WTC11 (cell line): Measurements from ENCODE around the gene DOCK1. TPM values are rescaled to one million over a fixed set of nuclear protein-coding genes. Genes with fewer than 3 reads are reported as not detected.

Experiments used
- ATAC-seq: fragments of 200-7000 bp; cut with Tn5 transposase; 2 replicates; pipeline ENCODE4 v1.10.0; 2021; ENCODE audit warnings: mild to moderate bottlenecking, moderate library complexity
- CTCF ChIA-PET: fragments of 300-600 bp; sonication (Branson Sonifier 250); formaldehyde crosslinking; loops from one replicate; lab custom pipeline; 2021; ENCODE audit warnings: antibody characterized with exemption; lab: Charles Lee
- POLR2A ChIA-PET: fragments of 350-600 bp; sonication (Branson Sonifier 250); formaldehyde crosslinking; loops from one replicate; lab custom pipeline; 2021; ENCODE audit warnings: antibody characterized with exemption; lab: Charles Lee
- DNase-seq: peaks from one replicate; pipeline ENCODE4 v3.0.0; 2021; ENCODE audit warnings: low spot score
- H3K27ac Mint-ChIP-seq: 2 replicates; pipeline ENCODE4 v1.8.0; 2021; ENCODE audit warnings: mixed read lengths
- H3K27me3 Mint-ChIP-seq: 2 replicates; pipeline ENCODE4 v1.8.0; 2021; ENCODE audit warnings: low read depth, mild to moderate bottlenecking, moderate library complexity, mixed read lengths
- H3K36me3 Mint-ChIP-seq: 2 replicates; pipeline ENCODE4 v1.8.0; 2021; ENCODE audit warnings: mixed read lengths
- H3K4me1 Mint-ChIP-seq: 2 replicates; pipeline ENCODE4 v1.8.0; 2022; ENCODE audit warnings: mixed read lengths
- H3K4me3 Mint-ChIP-seq: 2 replicates; pipeline ENCODE4 v1.8.0; 2021; ENCODE audit warnings: mild to moderate bottlenecking, moderate library complexity, mixed read lengths
- H3K9me3 Mint-ChIP-seq: 2 replicates; pipeline ENCODE4 v1.8.0; 2021; ENCODE audit warnings: mixed read lengths
- AR ChIP-seq: fragments of 250-450 bp; sonication (Bioruptor Pico); IDR thresholded peaks from 2 replicates; pipeline ENCODE4 v1.9.0; 2021; ENCODE audit warnings: mild to moderate bottlenecking
- CREM ChIP-seq: sonication (generic); formaldehyde crosslinking; IDR thresholded peaks from 2 replicates; pipeline ENCODE4 v1.8.1; 2022; ENCODE audit warnings: mild to moderate bottlenecking, missing genetic modification reagents, moderate library complexity
- EMX1 ChIP-seq: fragments of 250-450 bp; sonication (Bioruptor Pico); IDR thresholded peaks from 2 replicates; pipeline ENCODE4 v1.8.0; 2021; ENCODE audit warnings: mild to moderate bottlenecking
- ETV6 ChIP-seq: sonication (generic); formaldehyde crosslinking; IDR thresholded peaks from 2 replicates; pipeline ENCODE4 v1.8.1; 2022; ENCODE audit warnings: mild to moderate bottlenecking, missing genetic modification reagents
- GABPB1 ChIP-seq: sonication (generic); formaldehyde crosslinking; IDR thresholded peaks from 2 replicates; pipeline ENCODE4 v1.8.1; 2023; ENCODE audit warnings: mild to moderate bottlenecking, missing genetic modification reagents
- GTF2I ChIP-seq: fragments of 250-450 bp; sonication (Bioruptor Pico); conservative IDR thresholded peaks from 2 replicates; pipeline ENCODE4 v1.4.0; 2021; ENCODE audit warnings: mild to moderate bottlenecking
- JAZF1 ChIP-seq: fragments of 250-450 bp; sonication (Bioruptor Pico); IDR thresholded peaks from 2 replicates; pipeline ENCODE4 v1.9.0; 2021; ENCODE audit warnings: moderate library complexity, mild to moderate bottlenecking, inconsistent platforms
- JUN ChIP-seq: sonication (generic); formaldehyde crosslinking; IDR thresholded peaks from 2 replicates; pipeline ENCODE4 v1.8.0; 2023; ENCODE audit warnings: mild to moderate bottlenecking, missing genetic modification reagents
- MYBL2 ChIP-seq: sonication (generic); formaldehyde crosslinking; IDR thresholded peaks from 2 replicates; pipeline ENCODE4 v1.8.1; 2023; ENCODE audit warnings: mild to moderate bottlenecking, moderate library complexity, missing genetic modification reagents
- NFATC4 ChIP-seq: fragments of 250-450 bp; sonication (Bioruptor Pico); IDR thresholded peaks from 2 replicates; pipeline ENCODE4 v1.9.0; 2021; ENCODE audit warnings: mild to moderate bottlenecking
- NR1H2 ChIP-seq: sonication (generic); formaldehyde crosslinking; IDR thresholded peaks from 2 replicates; pipeline ENCODE4 v1.9.0; 2021; ENCODE audit warnings: mild to moderate bottlenecking, moderate library complexity, missing genetic modification reagents
- PRRX2 ChIP-seq: fragments of 250-450 bp; sonication (Bioruptor Pico); IDR thresholded peaks from 2 replicates; pipeline ENCODE4 v1.8.0; 2021; ENCODE audit warnings: mild to moderate bottlenecking
- RORB ChIP-seq: fragments of 250-450 bp; sonication (Bioruptor Pico); IDR thresholded peaks from 2 replicates; pipeline ENCODE4 v1.9.0; 2021; ENCODE audit warnings: mild to moderate bottlenecking
- STAT6 ChIP-seq: sonication (generic); formaldehyde crosslinking; conservative IDR thresholded peaks from 2 replicates; pipeline ENCODE4 v1.8.1; 2023; ENCODE audit warnings: mild to moderate bottlenecking, low read depth, missing genetic modification reagents, moderate library complexity
- ZNF263 ChIP-seq: sonication (generic); formaldehyde crosslinking; IDR thresholded peaks from 2 replicates; pipeline ENCODE4 v1.8.1; 2022; ENCODE audit warnings: low read depth, mild to moderate bottlenecking, moderate library complexity, missing genetic modification reagents
- ZNF317 ChIP-seq: sonication (generic); formaldehyde crosslinking; IDR thresholded peaks from 2 replicates; pipeline ENCODE4 v1.8.1; 2023; ENCODE audit warnings: low read depth, mild to moderate bottlenecking, moderate library complexity, missing genetic modification reagents, borderline replicate concordance
- total RNA-seq: library from RNA; stranded (reverse); gene quantifications from 3 replicates; pipeline ENCODE4 v1.2.3, GENCODE V29; 2021
- TF ChIP-seq, protein P1 (sequence below): sonication (generic); formaldehyde crosslinking; IDR thresholded peaks from 2 replicates; pipeline ENCODE4 v1.8.1; 2023; ENCODE audit warnings: mild to moderate bottlenecking, missing genetic modification reagents
- TF ChIP-seq, protein P2 (sequence below): fragments of 200-600 bp; IDR thresholded peaks from 2 replicates; pipeline ENCODE4 v1.8.0; 2022; ENCODE audit warnings: antibody characterized with exemption
- TF ChIP-seq, protein P3 (sequence below): sonication (generic); formaldehyde crosslinking; IDR thresholded peaks from 2 replicates; pipeline ENCODE4 v1.8.0; 2022; ENCODE audit warnings: mild to moderate bottlenecking, missing genetic modification reagents

Gene DOCK1
- total RNA-seq, 1 experiment from 2014 or later = 52.1 TPM

DNA sequence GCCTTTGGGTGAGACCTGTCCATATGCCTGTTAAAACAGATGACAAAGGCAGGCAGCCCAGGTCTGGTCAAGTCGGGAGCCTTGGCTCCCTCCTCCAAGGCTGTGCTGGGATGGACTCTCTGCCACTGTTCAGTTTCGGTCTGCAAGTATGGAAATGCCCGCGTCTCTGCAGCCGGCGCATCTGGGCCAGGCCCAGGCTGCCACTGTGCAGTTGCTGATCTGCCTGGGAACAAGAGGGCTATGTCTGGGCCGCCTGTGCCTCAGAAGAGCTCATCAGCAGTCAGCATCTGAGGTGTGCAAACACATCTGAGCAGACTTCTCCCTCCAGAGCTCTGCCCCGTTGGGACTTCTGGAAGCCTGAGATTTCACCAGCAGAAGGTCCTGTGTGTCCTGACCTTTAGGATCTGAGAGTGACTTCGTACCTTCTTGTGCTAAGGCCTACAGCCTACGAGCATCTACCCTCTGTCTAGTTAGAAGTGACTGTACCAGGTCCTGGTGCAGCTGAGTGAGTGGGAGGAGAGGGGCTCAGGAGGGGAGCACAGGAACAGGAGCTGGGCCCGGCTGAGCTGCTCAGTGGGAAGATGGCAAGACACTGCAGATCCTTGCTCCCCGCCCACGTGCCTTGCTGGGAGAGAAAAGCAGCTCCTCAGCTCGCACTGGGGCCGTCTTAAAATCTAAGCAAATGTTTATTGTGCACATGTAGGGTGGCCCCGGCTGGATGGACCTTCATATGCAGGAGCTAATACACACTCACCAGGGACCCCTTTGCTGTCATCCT is 50.9 kb downstream of the DOCK1 start:
- H3K27me3 Mint-ChIP-seq = no peaks in the 10 kb centered on the region
- no peaks in the 10 kb centered on the region for H3K36me3 Mint-ChIP-seq
- peak overlapping the region; percentile 76 for H3K27ac Mint-ChIP-seq
- POLR2A ChIA-PET = no interaction called here
- no peaks in the 10 kb centered on the region for H3K9me3 Mint-ChIP-seq
- no peak for DNase-seq
- peak; percentile 18; the same call in 1 of the 2 replicates for ATAC-seq
- H3K4me1 Mint-ChIP-seq = peaks cover 39% of the 10 kb centered on the region
- CTCF ChIA-PET = interaction anchor here (0.7 to 1.3 kb wide), 2 partner anchors 13 to 79 kb away, joined by 3 to 4 read pairs; no protein-coding TSS in a partner anchor
- H3K4me3 Mint-ChIP-seq = no peak overlapping the region
- no peak for TF ChIP-seq RORB (CRISPR knock-in tag)
- no peak for TF ChIP-seq PRRX2
- no peak for TF ChIP-seq CREM (CRISPR knock-in tag)
- TF ChIP-seq ZNF317 (CRISPR knock-in tag) = no peak
- no peak for TF ChIP-seq STAT6 (CRISPR knock-in tag)
- TF ChIP-seq, protein P1, sequence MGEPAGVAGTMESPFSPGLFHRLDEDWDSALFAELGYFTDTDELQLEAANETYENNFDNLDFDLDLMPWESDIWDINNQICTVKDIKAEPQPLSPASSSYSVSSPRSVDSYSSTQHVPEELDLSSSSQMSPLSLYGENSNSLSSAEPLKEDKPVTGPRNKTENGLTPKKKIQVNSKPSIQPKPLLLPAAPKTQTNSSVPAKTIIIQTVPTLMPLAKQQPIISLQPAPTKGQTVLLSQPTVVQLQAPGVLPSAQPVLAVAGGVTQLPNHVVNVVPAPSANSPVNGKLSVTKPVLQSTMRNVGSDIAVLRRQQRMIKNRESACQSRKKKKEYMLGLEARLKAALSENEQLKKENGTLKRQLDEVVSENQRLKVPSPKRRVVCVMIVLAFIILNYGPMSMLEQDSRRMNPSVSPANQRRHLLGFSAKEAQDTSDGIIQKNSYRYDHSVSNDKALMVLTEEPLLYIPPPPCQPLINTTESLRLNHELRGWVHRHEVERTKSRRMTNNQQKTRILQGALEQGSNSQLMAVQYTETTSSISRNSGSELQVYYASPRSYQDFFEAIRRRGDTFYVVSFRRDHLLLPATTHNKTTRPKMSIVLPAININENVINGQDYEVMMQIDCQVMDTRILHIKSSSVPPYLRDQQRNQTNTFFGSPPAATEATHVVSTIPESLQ (CRISPR knock-in tag) = no peak
- TF ChIP-seq, protein P2, sequence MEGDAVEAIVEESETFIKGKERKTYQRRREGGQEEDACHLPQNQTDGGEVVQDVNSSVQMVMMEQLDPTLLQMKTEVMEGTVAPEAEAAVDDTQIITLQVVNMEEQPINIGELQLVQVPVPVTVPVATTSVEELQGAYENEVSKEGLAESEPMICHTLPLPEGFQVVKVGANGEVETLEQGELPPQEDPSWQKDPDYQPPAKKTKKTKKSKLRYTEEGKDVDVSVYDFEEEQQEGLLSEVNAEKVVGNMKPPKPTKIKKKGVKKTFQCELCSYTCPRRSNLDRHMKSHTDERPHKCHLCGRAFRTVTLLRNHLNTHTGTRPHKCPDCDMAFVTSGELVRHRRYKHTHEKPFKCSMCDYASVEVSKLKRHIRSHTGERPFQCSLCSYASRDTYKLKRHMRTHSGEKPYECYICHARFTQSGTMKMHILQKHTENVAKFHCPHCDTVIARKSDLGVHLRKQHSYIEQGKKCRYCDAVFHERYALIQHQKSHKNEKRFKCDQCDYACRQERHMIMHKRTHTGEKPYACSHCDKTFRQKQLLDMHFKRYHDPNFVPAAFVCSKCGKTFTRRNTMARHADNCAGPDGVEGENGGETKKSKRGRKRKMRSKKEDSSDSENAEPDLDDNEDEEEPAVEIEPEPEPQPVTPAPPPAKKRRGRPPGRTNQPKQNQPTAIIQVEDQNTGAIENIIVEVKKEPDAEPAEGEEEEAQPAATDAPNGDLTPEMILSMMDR = no peak
- no peak for TF ChIP-seq JUN (CRISPR knock-in tag)
- no peak for TF ChIP-seq ZNF263 (CRISPR knock-in tag)
- no peak for TF ChIP-seq NR1H2 (CRISPR knock-in tag)
- TF ChIP-seq JAZF1 = no peak
- TF ChIP-seq, protein P3, sequence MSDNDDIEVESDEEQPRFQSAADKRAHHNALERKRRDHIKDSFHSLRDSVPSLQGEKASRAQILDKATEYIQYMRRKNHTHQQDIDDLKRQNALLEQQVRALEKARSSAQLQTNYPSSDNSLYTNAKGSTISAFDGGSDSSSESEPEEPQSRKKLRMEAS (CRISPR knock-in tag) = no peak
- no peak for TF ChIP-seq NFATC4 (CRISPR knock-in tag)
- TF ChIP-seq GABPB1 (CRISPR knock-in tag) = no peak
- TF ChIP-seq AR (CRISPR knock-in tag) = no peak
- TF ChIP-seq MYBL2 = no peak
- TF ChIP-seq EMX1 = no peak
- TF ChIP-seq ETV6 (CRISPR knock-in tag) = no peak
- TF ChIP-seq GTF2I (CRISPR knock-in tag) = no peak
